Posterior vena cava (tissue), 2 donors: ENCODE data around the gene CNTNAP1. TPM values are rescaled to one million over a fixed set of nuclear protein-coding genes. Genes with fewer than 3 reads are reported as not detected.
A peak's percentile ranks its signal among the peaks of the same experiment; 100 is the strongest.
"Not testable (repeated sequence)": the region's sequence is repeated elsewhere in the genome, so short reads cannot be mapped to it uniquely, and the experiment has no call there.

Experiments
- DNase-seq: peaks from one replicate; pipeline ENCODE4 v3.0.0-alpha.2; 2020; ENCODE audit warnings: low spot score
- intact Hi-C, 2 donors: fragments of 100-400 bp; cut with DNase I; formaldehyde crosslinking; loops; one replicate each; pipeline versions ENCODE4 v1.14.1 to v1.14.2; 2022 to 2023
- long read RNA-seq, 2 donors: library from polyadenylated mRNA; unstranded; transcript quantifications; one replicate each; pipeline ENCODE4 v2.0.0, GENCODE V29; 2020 to 2021
- total RNA-seq, 2 donors: library from RNA; stranded (reverse); fragmentation: NEBNext Ultra II Directional; extraction: Animal tissue kit (Norgen Biotek cat#: 25700); gene quantifications; one replicate each; pipeline ENCODE4 v1.2.1, GENCODE V29; 2021
- donor health status: DM: yes; HTN: yes; CAD: no.
- donor health status: DM: yes; HTN: yes; CAD: no.

CNTNAP1 gene
- 10 to 100 TPM; 11.0 to 24.8 TPM for total RNA-seq
- long read RNA-seq, donor 1, partial matches to known transcripts = 3 of 3 reads
- long read RNA-seq, donor 1, other reads (novel, unspliced or antisense) = 0 of 3 reads
- long read RNA-seq, donor 2, partial matches to known transcripts = 0 of 1 reads
- long read RNA-seq, donor 2, other reads (novel, unspliced or antisense) = 1 of 1 reads

DNA sequence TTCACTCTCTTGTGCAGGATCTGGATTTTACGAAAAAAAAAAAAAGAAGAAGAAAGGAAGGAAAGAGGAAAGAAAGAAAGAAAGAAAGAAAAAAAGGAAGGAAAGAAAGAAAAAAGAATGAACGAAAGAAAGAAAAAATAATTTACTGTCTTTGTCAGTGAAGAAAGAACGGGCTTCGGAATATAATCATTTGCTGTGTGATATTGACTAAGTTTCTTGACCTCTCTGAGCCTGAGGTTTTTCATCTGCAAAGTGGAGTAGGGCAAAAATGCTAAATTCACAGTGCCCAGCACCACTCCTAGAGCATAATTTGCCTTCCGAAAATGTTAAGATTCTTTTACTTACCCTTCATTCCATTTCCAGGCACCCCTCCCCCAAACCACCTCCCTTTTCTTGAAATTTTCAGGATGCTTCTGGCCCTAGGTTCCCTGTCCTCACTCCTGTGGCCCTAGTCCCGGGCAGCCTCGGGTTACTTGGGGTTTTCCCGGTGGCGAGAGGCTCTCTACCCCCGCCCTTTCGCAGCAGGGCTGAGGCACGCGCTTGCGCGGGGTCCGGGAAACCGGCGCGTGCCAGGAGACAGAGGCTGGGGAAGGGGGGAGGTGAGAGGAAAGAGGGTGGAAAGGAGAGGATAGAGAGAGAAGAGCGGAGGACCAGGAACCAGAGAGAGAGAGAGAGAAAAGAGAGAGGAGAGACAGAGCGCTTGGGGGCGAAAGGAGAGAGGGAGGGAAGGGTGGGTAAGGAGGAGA is at the start of gene CNTNAP1:
Gene CNTNAP1 (plus strand): TSS at position 556 of the 746 bp plus-strand sequence. CDS start 299 bp downstream, outside the sequence.
- intact Hi-C loops = loop anchor here (5.0 to 10.0 kb wide), 3 partner anchors 105 to 217 kb away; partner anchors contain the start of gene PSMC3IP (in 2 of the 2)
- peak; percentile 90 for DNase-seq

DNA sequence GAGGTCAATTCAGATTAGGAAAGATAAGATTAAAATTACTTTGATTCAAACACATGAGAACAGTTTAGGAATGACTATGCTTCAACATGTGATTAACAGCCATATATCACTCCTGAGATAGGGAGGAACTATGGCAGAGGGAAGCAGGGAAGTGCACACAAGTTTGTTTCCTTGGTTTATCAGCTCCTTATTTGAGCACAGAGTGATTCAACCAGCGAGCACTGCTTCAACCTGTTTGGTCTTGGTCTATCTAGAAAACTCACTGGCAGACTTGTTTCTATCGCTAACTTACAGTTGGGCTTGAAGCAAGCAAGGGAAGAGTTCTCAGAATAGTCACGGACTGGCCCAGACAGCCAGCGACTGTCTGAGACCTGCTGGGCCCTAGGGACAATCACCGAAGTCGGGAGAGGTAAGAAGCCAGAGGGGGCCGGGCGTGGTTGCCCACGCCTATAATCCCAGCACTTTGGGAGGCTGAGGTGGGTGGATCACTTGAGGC is 49.3 kb upstream of the CNTNAP1 start:
- DNase-seq = peak; percentile 53
- intact Hi-C loops = no loop called here

DNA sequence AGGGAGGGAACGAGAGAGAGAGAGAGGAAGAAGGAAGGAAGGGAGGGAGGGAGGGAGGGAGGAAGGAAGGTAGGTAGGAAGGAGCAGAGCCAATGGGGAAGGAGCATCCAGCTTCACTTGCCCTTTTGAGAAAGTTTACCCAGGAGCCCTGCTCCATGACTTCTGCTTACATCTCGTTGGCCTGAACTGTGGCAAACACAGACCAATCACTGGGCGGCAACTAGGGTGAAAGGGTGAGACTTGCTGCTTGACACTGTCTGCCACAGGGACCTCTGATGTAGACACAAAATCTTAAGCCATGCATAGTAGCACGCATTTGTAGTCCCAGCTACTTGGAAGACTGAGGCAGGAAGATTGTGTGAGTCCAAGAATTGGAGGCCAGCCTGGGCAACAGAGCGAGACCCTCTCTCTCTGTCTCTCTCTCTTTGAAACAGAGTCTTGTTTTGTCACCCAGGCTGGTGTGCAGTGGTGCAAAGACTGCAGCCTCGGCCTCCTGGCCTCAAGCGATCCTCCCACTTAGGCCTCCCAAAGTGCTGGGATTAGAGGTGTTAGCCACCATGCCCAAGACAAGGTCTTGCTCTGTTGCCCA is 42.7 kb upstream of the CNTNAP1 start:
- peak; percentile 14 for DNase-seq
- intact Hi-C loops = no loop called here

DNA sequence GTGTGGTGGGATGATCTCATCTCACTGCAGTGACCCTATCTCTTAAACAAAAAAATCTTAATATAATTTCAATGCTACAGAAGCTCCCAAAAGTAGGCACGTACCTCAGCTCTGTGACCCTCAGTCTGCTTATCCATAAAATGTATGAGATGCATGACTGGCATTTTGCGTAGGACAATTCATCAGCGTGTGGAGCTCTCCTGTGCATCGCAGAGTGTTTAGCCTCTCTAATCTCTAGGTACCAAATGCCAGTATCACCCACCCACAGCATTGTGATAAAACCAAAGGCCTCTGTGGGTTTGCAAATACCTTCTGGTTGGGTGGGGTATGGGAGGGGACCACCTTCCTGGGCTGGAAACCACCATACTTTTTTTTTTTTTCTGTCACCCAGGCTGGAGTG is 42.2 kb upstream of the CNTNAP1 start:
- intact Hi-C loops = no loop called here
- DNase-seq = peak; percentile 5

DNA sequence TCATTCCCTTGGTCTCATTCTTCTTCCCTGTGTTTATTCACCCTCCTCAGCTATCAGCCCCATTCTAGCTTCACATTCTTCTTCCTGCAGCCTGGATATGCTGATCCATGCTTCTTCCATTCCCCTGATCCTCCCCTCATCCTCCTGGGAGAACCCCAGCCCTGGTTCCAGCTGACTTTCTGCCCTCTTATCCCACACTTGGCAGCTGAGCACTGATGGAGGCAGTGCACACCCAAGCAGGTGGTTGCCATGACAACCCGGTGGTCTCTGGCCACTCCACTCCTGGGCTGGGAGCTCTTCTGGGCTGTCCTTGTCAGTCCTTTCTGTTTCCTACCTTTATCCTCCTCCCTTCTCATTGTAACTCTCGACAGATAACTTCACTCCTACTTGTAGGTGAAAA is 40.0 kb upstream of the CNTNAP1 start:
- intact Hi-C loops = no loop called here

DNA sequence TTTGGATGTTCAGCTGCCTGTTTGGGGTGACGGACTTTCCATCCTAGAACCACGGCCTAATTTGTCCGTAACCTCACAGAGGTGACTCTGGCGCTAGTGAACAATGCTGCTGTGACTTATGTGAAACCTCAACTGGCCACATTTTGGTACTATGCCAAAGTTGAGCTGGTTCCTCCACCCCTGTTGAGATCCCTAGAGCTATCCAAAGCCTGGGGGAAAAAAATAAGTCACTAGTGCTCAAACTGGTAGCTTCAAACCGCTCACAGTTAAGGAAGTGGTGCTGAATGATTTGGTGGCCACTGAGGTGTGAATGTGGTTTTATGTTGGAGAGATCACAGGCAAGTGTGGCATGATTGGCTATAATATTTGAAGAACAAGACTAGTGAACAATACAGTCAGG is 34.6 kb upstream of the CNTNAP1 start:
- intact Hi-C loops = no loop called here
- DNase-seq = no peak

More for the DNA sequence above, 40.0 kb upstream of the CNTNAP1 start:
- DNase-seq = peak; percentile 19

DNA sequence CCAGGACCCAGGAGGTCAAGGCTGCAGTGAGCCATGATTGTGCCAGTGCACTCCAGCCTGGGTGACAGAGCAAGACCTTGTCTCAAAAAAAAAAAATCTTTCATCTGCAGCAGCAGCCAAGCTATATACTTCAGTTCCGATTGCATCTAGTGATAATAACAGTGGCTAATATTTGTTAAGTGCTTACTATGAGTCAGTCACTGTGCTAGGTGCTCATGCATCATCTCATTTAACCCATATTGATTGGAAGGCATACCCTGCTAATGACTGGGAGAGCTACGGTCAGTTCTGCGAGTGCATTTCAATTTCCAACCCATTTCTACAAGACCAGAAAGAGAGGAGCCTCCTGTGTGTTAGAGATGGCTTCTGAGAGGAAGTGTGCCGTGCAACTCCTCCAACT is 30.9 kb upstream of the CNTNAP1 start:
- intact Hi-C loops = no loop called here
- DNase-seq = no peak

DNA sequence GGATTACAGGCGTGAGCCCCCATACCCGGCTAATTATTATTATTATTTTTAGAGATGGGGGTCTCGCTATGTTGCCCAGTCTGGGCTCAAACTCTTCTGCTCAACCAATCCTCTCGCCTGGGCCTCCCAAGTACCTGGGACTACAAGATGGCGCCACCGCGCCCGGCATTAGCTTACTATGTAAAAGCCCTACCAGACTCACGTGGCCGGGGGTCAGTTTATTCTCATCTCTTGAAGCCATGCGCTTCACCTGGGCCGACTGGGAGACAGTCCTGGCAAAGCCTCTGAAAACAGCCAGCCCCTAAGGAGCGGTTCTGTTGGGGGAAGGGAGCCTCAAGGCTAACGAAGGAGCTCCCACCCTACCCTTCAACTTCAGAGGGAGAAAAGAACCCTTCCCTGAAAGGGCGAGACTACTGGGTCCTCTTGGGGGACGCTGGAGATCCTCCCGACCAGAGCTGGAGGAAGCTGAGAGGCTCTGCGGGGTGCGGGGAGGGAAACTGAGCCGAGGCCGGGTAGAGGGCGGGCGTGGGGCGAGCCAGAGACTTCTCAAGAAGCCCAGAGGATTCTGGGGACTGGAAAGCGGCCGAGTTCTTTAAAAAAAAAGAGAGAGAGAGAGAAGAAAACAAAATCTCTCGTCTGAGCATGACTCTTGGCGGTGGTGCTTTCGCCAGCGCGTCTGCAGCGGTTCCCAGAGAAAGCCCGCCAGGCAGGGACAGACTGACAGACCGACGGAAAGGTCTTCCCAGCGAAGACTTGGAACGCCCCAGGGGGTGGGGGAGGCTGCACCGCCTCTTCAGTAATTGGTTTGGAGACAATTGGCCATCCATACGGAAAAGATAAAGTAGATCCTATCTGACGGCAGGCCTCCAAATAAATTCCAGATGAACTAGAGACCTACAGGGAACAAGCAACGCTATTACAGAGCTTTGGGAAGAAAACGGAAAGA is 28.9 kb upstream of the CNTNAP1 start:
- intact Hi-C loops = no loop called here
- DNase-seq = peak; percentile 93

DNA sequence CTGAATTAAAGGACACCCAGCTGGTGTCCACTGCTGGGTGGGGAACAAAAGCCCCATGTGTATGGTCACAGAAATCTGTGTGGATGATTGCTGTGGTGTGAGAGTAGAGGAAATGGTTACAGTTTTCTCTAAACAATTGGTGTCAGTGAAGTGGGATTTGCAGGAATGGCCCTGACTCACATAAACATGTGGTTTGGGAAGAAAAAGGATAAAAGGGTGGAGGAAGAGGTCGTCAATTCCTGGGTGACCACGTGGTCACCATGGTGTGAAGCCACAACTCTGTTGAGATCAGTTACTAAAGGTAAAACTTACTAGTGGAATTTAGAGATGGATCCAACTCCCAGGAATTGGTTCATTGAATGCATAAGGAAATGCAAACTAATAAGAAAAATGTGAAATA is 26.8 kb upstream of the CNTNAP1 start:
- intact Hi-C loops = no loop called here

DNA sequence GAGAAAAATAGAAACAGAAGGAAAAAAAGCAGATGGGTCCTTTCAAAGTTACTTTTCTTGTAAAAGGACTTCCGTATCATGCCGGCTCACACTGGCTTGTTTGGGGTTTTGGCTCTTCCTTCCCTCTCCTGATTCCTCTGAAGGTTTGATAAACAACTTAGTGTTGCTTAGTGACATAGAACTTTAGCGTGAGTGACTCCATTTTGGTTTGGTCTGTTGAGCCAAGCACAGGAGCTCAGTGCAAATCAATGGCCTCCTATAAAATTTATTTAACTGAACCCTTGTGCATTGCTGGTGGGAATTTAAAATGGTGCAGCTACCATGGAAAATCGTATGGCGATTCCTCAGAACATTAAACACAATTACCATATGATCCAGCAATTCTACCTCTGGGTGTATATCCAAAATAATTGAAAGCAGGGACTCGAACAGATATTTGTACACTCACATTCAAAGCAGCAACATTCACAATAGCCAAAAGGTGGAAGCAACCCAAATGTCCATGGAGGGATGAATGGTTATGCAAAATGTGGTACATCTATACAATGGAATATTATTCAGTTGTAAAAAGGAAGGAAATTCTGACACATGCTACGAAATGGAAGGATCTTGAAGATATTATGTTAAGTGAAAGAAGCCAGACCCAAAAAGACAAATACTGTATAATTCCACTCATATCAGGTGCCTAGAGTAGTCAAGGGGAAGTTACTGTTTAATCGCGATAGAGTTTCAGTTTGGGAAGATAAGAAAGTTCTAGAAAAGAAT is 24.3 kb upstream of the CNTNAP1 start:
- intact Hi-C loops = no loop called here
- no peak for DNase-seq

More for the DNA sequence above, 26.8 kb upstream of the CNTNAP1 start:
- no peak for DNase-seq

DNA sequence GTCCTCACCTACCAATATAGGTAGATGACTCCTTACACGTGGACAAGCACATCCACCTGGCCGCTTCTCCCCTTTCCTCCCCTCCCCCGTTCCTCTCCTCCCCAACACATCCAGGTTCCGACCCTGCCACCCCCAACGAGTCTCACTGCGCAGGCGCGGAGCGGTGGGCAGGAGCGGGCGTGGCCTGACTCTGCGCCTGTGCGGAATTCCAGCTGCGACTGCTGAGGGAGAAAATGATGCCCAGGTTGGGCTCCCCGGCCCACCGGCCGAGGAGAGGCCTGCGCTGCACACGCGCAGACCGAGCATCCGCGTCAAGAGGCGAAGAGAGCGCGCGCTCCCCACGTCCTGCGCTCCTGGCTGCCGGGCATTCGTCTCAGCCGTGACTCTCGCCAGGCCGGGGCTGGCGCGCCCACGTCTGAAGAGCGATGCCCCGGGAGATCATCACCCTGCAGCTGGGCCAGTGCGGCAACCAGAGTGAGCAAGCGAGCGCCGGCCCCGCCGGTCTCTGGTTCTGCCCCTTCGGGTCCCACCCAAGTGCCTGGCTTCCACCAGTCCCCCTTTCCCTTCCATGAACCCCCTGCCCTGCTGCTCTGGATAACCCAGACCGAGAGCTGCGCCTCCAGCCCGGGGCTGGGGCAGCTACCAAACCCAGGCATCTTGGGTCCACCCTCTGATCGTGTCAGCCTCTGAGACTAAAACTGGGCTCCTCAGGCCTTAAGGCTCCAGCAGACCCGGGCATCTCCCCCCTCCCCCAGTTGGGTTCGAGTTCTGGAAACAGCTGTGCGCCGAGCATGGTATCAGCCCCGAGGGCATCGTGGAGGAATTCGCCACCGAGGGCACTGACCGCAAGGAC is 23.0 kb upstream of the CNTNAP1 start, which contains the start of gene TUBG2:
Gene TUBG2 (plus strand): TSS at position 206 of the 853 bp plus-strand sequence. CDS start 220 bp downstream, at position 426.
- intact Hi-C loops = no loop called here
- peak; percentile 95 for DNase-seq

DNA sequence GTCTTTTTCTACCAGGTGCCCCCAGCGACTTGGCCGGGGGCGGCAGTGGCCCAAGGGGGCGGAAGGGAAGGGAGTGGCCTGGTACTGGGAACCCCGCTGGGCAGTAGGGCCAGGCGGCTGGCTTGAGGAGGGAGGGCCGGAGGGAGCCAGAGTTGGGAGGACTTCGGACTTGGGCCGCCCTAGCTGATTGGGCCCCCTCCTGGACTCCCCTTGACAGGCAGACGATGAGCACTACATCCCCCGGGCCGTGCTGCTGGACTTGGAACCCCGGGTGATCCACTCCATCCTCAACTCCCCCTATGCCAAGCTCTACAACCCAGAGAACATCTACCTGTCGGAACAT is 22.4 kb upstream of the CNTNAP1 start:
- DNase-seq = not testable (repeated sequence)
- intact Hi-C loops = loop anchor here in 1 of 2 donors (5.0 kb wide), 1 partner anchor 48 kb away; no protein-coding TSS in a partner anchor

DNA sequence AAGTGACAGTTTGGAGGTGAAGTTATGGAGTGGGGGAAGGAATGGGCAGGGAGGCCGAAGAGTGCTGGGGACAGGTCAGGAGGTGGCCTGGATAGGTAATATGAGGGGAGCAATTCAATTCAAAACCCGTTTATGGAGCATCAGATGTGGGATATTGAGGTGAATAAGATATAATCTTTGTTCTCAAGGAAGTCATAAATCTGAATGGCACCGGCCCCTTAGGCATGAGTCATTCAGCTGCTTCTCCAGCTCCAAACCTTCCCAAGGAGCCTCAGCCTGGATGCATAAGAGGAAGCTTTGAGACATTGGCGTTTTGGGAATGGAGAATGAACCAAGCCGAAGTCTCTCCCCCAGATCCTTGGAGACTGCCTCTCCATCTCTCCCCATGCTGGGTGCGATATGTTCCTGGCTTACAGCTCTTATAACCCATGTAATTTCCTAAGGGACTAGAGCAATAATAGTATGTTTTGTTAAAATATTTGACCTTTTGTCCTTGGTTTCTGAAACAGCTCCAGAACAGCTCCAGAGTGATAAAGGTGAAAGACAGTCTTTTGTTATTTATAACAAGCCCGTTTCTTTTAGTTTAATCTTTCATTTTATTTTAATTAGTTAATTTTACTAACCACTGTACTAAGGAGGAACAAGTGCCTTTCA is 21.5 kb upstream of the CNTNAP1 start:
- intact Hi-C loops = loop anchor here in 1 of 2 donors (5.0 kb wide), 1 partner anchor 49 kb away; no protein-coding TSS in a partner anchor
- peak; percentile 17 for DNase-seq

DNA sequence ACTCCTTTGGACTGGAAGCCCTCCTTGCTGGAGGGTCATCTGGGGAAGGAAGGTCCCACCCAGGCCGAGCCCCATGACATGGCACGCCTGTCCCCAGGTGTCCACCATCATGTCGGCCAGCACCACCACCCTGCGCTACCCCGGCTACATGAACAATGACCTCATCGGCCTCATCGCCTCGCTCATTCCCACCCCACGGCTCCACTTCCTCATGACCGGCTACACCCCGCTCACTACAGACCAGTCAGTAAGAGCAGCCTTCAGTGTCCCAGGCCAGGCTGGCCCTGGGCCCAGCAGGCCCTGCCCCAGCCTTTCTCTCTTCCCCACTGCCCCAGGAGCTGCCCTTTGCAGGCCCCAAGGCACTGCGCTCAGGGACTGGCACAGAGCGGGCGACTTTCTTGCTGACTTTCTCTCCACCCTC is 16.7 kb upstream of the CNTNAP1 start:
- intact Hi-C loops = no loop called here
- peak; percentile 61 for DNase-seq

DNA sequence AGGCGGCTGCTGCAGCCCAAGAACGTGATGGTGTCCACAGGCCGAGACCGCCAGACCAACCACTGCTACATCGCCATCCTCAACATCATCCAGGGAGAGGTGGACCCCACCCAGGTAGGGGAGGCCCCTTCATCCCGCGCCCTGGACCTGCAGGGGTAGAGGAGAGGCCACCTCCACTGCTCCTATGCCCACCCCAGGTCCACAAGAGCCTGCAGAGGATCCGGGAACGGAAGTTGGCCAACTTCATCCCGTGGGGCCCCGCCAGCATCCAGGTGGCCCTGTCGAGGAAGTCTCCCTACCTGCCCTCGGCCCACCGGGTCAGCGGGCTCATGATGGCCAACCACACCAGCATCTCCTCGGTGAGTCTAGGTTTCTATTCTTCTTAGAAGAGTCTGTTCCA is 16.2 kb upstream of the CNTNAP1 start:
- intact Hi-C loops = not testable (repeated sequence)
- DNase-seq = peak; percentile 32

DNA sequence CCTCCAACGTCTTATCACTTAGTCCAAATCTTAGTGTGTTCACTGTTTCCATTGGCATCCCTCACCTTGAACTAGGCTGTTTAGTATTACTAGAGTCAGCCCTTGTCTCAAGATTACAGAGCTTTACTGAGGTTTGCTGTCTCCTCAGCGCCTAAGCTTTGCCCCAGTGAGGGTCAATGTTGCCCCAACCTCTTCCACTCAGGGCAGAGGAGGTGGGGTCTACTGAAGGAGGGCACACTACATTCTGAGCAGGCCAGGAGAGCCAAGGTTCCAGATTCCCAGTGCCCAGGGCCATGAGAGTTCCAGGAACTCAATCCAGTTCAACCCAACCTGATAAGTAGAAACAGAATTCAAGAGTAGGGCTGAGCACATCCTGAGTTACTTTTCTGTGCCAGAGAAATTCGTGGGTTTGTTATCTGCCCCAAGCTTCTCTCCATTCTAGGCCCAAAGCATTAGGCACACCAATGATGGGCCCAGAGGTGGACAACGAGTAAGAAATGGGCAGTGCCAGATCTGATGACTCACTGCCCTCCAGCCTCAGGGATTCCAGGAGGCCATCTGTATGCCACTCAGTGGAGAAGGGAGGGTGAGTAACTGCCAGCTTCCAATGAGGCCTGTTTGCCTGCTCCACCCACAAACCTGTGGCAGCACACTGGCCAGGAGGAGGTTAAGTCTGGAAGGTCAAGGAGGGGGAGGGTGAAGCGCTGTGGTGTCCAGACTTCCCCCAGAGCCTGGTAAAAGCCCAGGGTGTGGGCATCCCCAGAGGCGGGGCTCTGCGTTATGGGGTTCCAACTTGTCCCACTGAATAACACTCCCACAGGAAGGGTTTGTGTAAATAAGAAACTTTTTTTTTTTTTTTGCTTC is 15.0 kb upstream of the CNTNAP1 start:
- intact Hi-C loops = no loop called here
- peak; percentile 78 for DNase-seq
